HCT116 (cell line): ENCODE data around the gene ENO2. TPM values are rescaled to one million over a fixed set of nuclear protein-coding genes. Genes with fewer than 3 reads are reported as not detected.

ENCODE experiments used
- ATAC-seq: fragments of 200-7000 bp; cut with Tn5 transposase; 2 replicates; pipeline ENCODE4 v1.9.1; 2020; ENCODE audit warnings: mild to moderate bottlenecking, moderate library complexity
- BruUV-seq: library from RNA; stranded (reverse); fragments of 400-500 nt; replicated peaks from 2 replicates; lab custom pipeline; 2021; lab: Mats Ljungman, UMichigan
- CTCF ChIA-PET: fragments of 300-600 bp; sonication (Branson Sonifier 250); formaldehyde crosslinking; loops from one replicate; lab custom pipeline; 2021; ENCODE audit warnings: antibody characterized with exemption; lab: Charles Lee
- POLR2A ChIA-PET: fragments of 300-600, 350-600 bp; sonication (Branson Sonifier 250); formaldehyde crosslinking; loops from one replicate; lab custom pipeline; 2021; ENCODE audit warnings: antibody characterized with exemption; lab: Charles Lee
- RAD21 ChIA-PET, 2 experiments: fragments of 300-600 bp; sonication (Branson Sonifier 250); formaldehyde crosslinking; loops; one replicate each; lab custom pipeline; 2023; ENCODE audit warnings: low total read pairs in 2 of 2; ENCODE audit not compliant: uncharacterized antibody in 2 of 2, unreplicated experiment in 2 of 2, low non-redundant PET in 1 of 2; lab: Charles Lee
- DNase-seq: peaks from one replicate; pipeline ENCODE4 v3.0.0-alpha.2; 2010; ENCODE audit warnings: low read depth, low spot score
- H2AFZ ChIP-seq: fragments of 200-600 bp; shearing (Covaris generic), sonication (generic); 2 replicates; pipeline ENCODE4 v1.6.1; 2017; ENCODE audit warnings: low read depth, mixed run types, mixed read lengths, antibody characterized with exemption, low read length; ENCODE audit not compliant: poor library complexity, severe bottlenecking
- H3K27ac ChIP-seq: 2 replicates; pipeline ENCODE4 v1.5.1; 2012; ENCODE audit warnings: low read depth, low read length
- H3K27me3 ChIP-seq: fragments of 200-600 bp; sonication (generic); 2 replicates; pipeline ENCODE4 v1.6.1; 2016; ENCODE audit warnings: mixed run types, low read length, mixed read lengths; ENCODE audit not compliant: insufficient read depth
- H3K36me3 ChIP-seq, 2 experiments: fragments of 200-500 bp in 1 of 2; fragments of 200-600 bp in 1 of 2; sonication (Bioruptor generic) in 1 of 2; sonication (generic) in 1 of 2; 2 replicates each; pipeline versions ENCODE4 v1.5.1 to v1.6.1; 2014 to 2016; ENCODE audit warnings: low read length in 2 of 2, inconsistent platforms in 1 of 2, mixed read lengths in 1 of 2, mixed run types in 1 of 2; ENCODE audit not compliant: insufficient read depth in 2 of 2, control insufficient read depth in 1 of 2
- H3K4me1 ChIP-seq, 2 experiments: fragments of 200-600 bp in 1 of 2; sonication (generic) in 1 of 2; 2 replicates each; pipeline versions ENCODE4 v1.5.1 to v1.6.1; 2012 to 2017; ENCODE audit warnings: low read length in 2 of 2, inconsistent platforms in 1 of 2, mild to moderate bottlenecking in 1 of 2, mixed read lengths in 1 of 2, mixed run types in 1 of 2, moderate library complexity in 1 of 2; ENCODE audit not compliant: insufficient read depth in 2 of 2, control insufficient read depth in 1 of 2
- H3K4me2 ChIP-seq: fragments of 200-600 bp; sonication (generic); 2 replicates; pipeline ENCODE4 v1.6.1; 2017; ENCODE audit warnings: mixed run types, low read length, mixed read lengths
- H3K4me3 ChIP-seq, 2 experiments: fragments of 200-600 bp in 1 of 2; sonication (generic) in 1 of 2; replicated peaks in 1 of 2; 2 replicates each; pipeline ENCODE4 v1.5.1; 2011 to 2016; ENCODE audit warnings: low read length in 2 of 2, control low read depth in 1 of 2, low read depth in 1 of 2, mild to moderate bottlenecking in 1 of 2, mixed read lengths in 1 of 2, mixed run types in 1 of 2
- H3K79me2 ChIP-seq: fragments of 200-600 bp; sonication (generic); 2 replicates; pipeline ENCODE4 v1.6.1; 2017; ENCODE audit warnings: mild to moderate bottlenecking, mixed run types, low read length, moderate library complexity, mixed read lengths; ENCODE audit not compliant: insufficient read depth
- H3K9ac ChIP-seq: fragments of 200-600 bp; sonication (generic); 2 replicates; pipeline ENCODE4 v1.6.1; 2016; ENCODE audit warnings: low read length, mixed read lengths
- H3K9me2 ChIP-seq: fragments of 200-600 bp; sonication (generic), shearing (Covaris generic); 2 replicates; pipeline ENCODE4 v1.6.1; 2017; ENCODE audit warnings: mixed run types, mild to moderate bottlenecking, moderate library complexity; ENCODE audit not compliant: insufficient read depth
- H3K9me3 ChIP-seq, 2 experiments: fragments of 200-500 bp in 1 of 2; fragments of 200-600 bp in 1 of 2; sonication (Bioruptor generic) in 1 of 2; sonication (generic) in 1 of 2; 2 replicates each; pipeline ENCODE4 v1.6.1; 2014 to 2017; ENCODE audit warnings: low read length in 2 of 2, mixed read lengths in 2 of 2, inconsistent platforms in 1 of 2, low read depth in 1 of 2, mild to moderate bottlenecking in 1 of 2, mixed run types in 1 of 2, moderate library complexity in 1 of 2; ENCODE audit not compliant: control insufficient read depth in 1 of 2, insufficient read depth in 1 of 2
- H4K20me1 ChIP-seq: fragments of 200-600 bp; sonication (generic), shearing (Covaris generic); 2 replicates; pipeline ENCODE4 v1.6.1; 2017; ENCODE audit warnings: mixed run types, mild to moderate bottlenecking, moderate library complexity; ENCODE audit not compliant: insufficient read depth
- CBX3 ChIP-seq: IDR thresholded peaks from 2 replicates; pipeline ENCODE4 v1.6.1; 2012; ENCODE audit warnings: low read depth
- CEBPB ChIP-seq: IDR thresholded peaks from 2 replicates; pipeline ENCODE4 v1.6.1; 2012; ENCODE audit warnings: low read depth
- ELF1 ChIP-seq: IDR thresholded peaks from 2 replicates; pipeline ENCODE4 v1.6.1; 2012; ENCODE audit warnings: low read depth, borderline replicate concordance
- EZH2 ChIP-seq: fragments of 200-600 bp; sonication (generic); IDR thresholded peaks from 2 replicates; pipeline ENCODE4 v1.6.1; 2017; ENCODE audit warnings: antibody characterized with exemption, mixed run types
- EZH2phosphoT487 ChIP-seq: fragments of 200-600 bp; IDR thresholded peaks from 2 replicates; pipeline ENCODE4 v1.6.1; 2018; ENCODE audit warnings: antibody characterized with exemption, borderline replicate concordance
- FOSL1 ChIP-seq: IDR thresholded peaks from 2 replicates; pipeline ENCODE4 v1.6.1; 2012; ENCODE audit warnings: low read depth
- JUND ChIP-seq: IDR thresholded peaks from 2 replicates; pipeline ENCODE4 v1.6.1; 2012
- POLR2A ChIP-seq: IDR thresholded peaks from 2 replicates; pipeline ENCODE4 v1.7.0; 2011; ENCODE audit warnings: borderline replicate concordance; ENCODE audit not compliant: insufficient read depth, insufficient read length; ENCODE audit errors: extremely low read depth
- POLR2AphosphoS5 ChIP-seq: IDR thresholded peaks from 2 replicates; pipeline ENCODE4 v1.6.1; 2011; ENCODE audit warnings: mild to moderate bottlenecking, low read depth, low read length, moderate library complexity
- RAD21 ChIP-seq: IDR thresholded peaks from 2 replicates; pipeline ENCODE4 v1.6.1; 2012; ENCODE audit warnings: low read depth, mild to moderate bottlenecking
- SP1 ChIP-seq: IDR thresholded peaks from 2 replicates; pipeline ENCODE4 v1.6.1; 2012; ENCODE audit warnings: low read depth
- SRF ChIP-seq: IDR thresholded peaks from 2 replicates; pipeline ENCODE4 v1.6.1; 2012; ENCODE audit warnings: low read depth
- TCF7L2 ChIP-seq: IDR thresholded peaks from 2 replicates; pipeline ENCODE4 v1.7.0; 2011; ENCODE audit warnings: borderline replicate concordance, inconsistent platforms; ENCODE audit not compliant: insufficient read depth, insufficient read length; ENCODE audit errors: extremely low read depth
- YY1 ChIP-seq: IDR thresholded peaks from 2 replicates; pipeline ENCODE4 v1.6.1; 2011; ENCODE audit warnings: low read length, low read depth, moderate library complexity, mild to moderate bottlenecking; ENCODE audit not compliant: insufficient replicate concordance; ENCODE audit errors: extremely low read depth
- ZBTB33 ChIP-seq: IDR thresholded peaks from 2 replicates; pipeline ENCODE4 v1.6.1; 2011; ENCODE audit warnings: mild to moderate bottlenecking, low read length, moderate library complexity; ENCODE audit not compliant: insufficient replicate concordance; ENCODE audit errors: extremely low read depth
- ZFX ChIP-seq: fragments of 450-650 bp; IDR thresholded peaks from 2 replicates; pipeline ENCODE4 v1.6.1; 2017
- ZNF274 ChIP-seq: fragments of 200-500 bp; sonication (Bioruptor generic); IDR thresholded peaks from 2 replicates; pipeline ENCODE4 v1.6.1; 2014; ENCODE audit warnings: mild to moderate bottlenecking, low read depth, low read length, inconsistent platforms
- intact Hi-C: fragments of 100-400 bp; cut with micrococcal nuclease; formaldehyde crosslinking; loops from 2 replicates; pipeline ENCODE4 v1.10.0; 2022
- total RNA-seq: library from RNA; stranded (reverse); gene quantifications from one replicate; pipeline ENCODE4 v1.2.1, GENCODE V29; 2021; ENCODE audit not compliant: unreplicated experiment
- TF ChIP-seq, protein P1 (sequence below): IDR thresholded peaks from 2 replicates; pipeline ENCODE4 v1.6.1; 2012
- TF ChIP-seq, protein P2 (sequence below), 3 experiments: fragments of 200-600 bp in 1 of 3; sonication (generic) in 1 of 3; IDR thresholded peaks in 2 of 3; conservative IDR thresholded peaks in 1 of 3; 2 replicates each; pipeline ENCODE4 v1.5.1; 2012 to 2017; ENCODE audit warnings: low read depth in 2 of 3, low read length in 2 of 3, antibody characterized with exemption in 1 of 3, borderline replicate concordance in 1 of 3, control low read depth in 1 of 3, mild to moderate bottlenecking in 1 of 3, mixed read lengths in 1 of 3, mixed run types in 1 of 3, moderate library complexity in 1 of 3; ENCODE audit not compliant: insufficient read depth in 1 of 3

ENO2 gene
- total RNA-seq, 1 experiment from 2014 or later = 117 TPM

DNA sequence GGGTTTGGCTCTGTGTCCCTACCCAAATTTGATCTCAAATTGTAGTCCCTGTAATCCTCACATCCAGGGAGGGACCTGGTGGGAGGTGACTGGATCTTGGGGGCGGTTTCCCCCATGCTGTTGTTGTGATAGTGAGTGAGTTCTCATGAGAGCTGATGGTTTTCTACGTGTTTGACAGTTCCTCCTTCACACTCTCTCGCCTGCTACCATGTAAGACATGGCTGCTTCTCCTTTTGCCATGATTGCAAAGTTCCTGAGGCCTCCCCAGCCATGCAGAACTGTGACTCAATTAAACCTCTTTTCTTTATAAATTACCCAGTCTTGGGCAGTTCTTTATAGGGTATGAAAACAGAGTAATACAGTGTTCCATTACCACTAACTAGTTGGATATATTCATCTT lies 20.1 kb upstream of the ENO2 start:
- Histone ChIP-seq H2AFZ (no peak overlapping the region), H3K27ac (no peak overlapping the region), H3K9ac (no peak overlapping the region), H3K36me3 (no peaks in the 10 kb centered on the region)
- DNase-seq = no peak
- TF ChIP-seq FOSL1 (no peak), EZH2 (no peak), CBX3 (no peak), SP1 (no peak), TCF7L2 (no peak), ELF1 (no peak), ZNF274 (no peak), POLR2AphosphoS5 (no peak), SRF (no peak), YY1 (no peak), EZH2phosphoT487 (no peak), ZFX (no peak), ZBTB33 (no peak), POLR2A (no peak), RAD21 (no peak), CEBPB (no peak), JUND (no peak)
- TF ChIP-seq, protein P1, sequence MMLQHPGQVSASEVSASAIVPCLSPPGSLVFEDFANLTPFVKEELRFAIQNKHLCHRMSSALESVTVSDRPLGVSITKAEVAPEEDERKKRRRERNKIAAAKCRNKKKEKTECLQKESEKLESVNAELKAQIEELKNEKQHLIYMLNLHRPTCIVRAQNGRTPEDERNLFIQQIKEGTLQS = no peak
- TF ChIP-seq, protein P2, sequence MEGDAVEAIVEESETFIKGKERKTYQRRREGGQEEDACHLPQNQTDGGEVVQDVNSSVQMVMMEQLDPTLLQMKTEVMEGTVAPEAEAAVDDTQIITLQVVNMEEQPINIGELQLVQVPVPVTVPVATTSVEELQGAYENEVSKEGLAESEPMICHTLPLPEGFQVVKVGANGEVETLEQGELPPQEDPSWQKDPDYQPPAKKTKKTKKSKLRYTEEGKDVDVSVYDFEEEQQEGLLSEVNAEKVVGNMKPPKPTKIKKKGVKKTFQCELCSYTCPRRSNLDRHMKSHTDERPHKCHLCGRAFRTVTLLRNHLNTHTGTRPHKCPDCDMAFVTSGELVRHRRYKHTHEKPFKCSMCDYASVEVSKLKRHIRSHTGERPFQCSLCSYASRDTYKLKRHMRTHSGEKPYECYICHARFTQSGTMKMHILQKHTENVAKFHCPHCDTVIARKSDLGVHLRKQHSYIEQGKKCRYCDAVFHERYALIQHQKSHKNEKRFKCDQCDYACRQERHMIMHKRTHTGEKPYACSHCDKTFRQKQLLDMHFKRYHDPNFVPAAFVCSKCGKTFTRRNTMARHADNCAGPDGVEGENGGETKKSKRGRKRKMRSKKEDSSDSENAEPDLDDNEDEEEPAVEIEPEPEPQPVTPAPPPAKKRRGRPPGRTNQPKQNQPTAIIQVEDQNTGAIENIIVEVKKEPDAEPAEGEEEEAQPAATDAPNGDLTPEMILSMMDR (IDR thresholded peaks at IDR 0.05 in 2 of 3, conservative IDR thresholded peaks at IDR 0.05 in 1 of 3; ENCODE audit: borderline replicate concordance in 1 of 3, insufficient read depth in 1 of 3, low read depth in 2 of 3, low read length in 2 of 3) = no peak
- TF ChIP-seq, all 23 proteins: peak for 0
- Histone ChIP-seq H3K4me1 (peaks cover 12 to 19% of the 10 kb centered on the region in 2 experiments), H3K4me2 (no peak overlapping the region), H3K4me3 (no peak overlapping the region), H3K9me3 (no peaks in the 10 kb centered on the region), H4K20me1 (no peaks in the 10 kb centered on the region), H3K27me3 (no peaks in the 10 kb centered on the region), H3K79me2 (no peaks in the 10 kb centered on the region), H3K9me2 (no peaks in the 10 kb centered on the region)
- POLR2A ChIA-PET = interaction anchor here (0.7 kb wide), 1 partner anchor 20 kb away, joined by 3 read pairs; the partner anchor contains the start of gene ENO2
- CTCF ChIA-PET = no interaction called here
- intact Hi-C loops = no loop called here
- no TSS peak for BruUV-seq
- RAD21 ChIA-PET = no interaction called here
- ATAC-seq = no peak
